CD4-positive, alpha-beta memory T cell (primary cell): ENCODE data around the gene NXPH2. TPM values are rescaled to one million over a fixed set of nuclear protein-coding genes. Genes with fewer than 3 reads are reported as not detected.

Experiments
- CTCF ChIA-PET: fragments of 350-600 bp; sonication (Branson Sonifier 250); formaldehyde crosslinking; loops from one replicate; lab custom pipeline; 2021; ENCODE audit warnings: inconsistent platforms; ENCODE audit not compliant: partially characterized antibody; lab: Charles Lee
- POLR2A ChIA-PET: fragments of 350-600 bp; sonication (Branson Sonifier 250); formaldehyde crosslinking; loops from one replicate; lab custom pipeline; 2021; ENCODE audit not compliant: partially characterized antibody; lab: Charles Lee
- DNase-seq, 5 donors: peaks; one replicate each; pipeline versions ENCODE4 v3.0.0 to v3.0.0-alpha.2; 2020 to 2022; ENCODE audit warnings: mixed read lengths in 1 of 5
- H3K27ac ChIP-seq: one replicate; pipeline ENCODE4 v1.7.0; 2013; ENCODE audit warnings: low read depth, low read length
- H3K27me3 ChIP-seq: 2 replicates; pipeline ENCODE4 v1.7.0; 2013; ENCODE audit warnings: mild to moderate bottlenecking, low read length, moderate library complexity; ENCODE audit not compliant: insufficient read depth
- H3K36me3 ChIP-seq: 2 replicates; pipeline ENCODE4 v1.7.0; 2013; ENCODE audit warnings: mild to moderate bottlenecking, low read length, moderate library complexity; ENCODE audit not compliant: insufficient read depth
- H3K4me1 ChIP-seq: 2 replicates; pipeline ENCODE4 v1.7.0; 2013; ENCODE audit warnings: mild to moderate bottlenecking, low read length, moderate library complexity; ENCODE audit not compliant: insufficient read depth
- H3K4me3 ChIP-seq, 2 donors: one replicate each; pipeline ENCODE4 v1.7.0; 2013; ENCODE audit warnings: low read length in 2 of 2, mild to moderate bottlenecking in 1 of 2
- H3K9me3 ChIP-seq, 2 donors: one replicate each; pipeline ENCODE4 v1.7.0; 2013; ENCODE audit warnings: low read length in 2 of 2, control low read depth in 1 of 2; ENCODE audit not compliant: control insufficient read depth in 1 of 2
- H3K27ac Mint-ChIP-seq, 7 donors: one replicate each; pipeline ENCODE4 v1.8.0; 2020 to 2021; ENCODE audit warnings: mixed read lengths in 7 of 7, mild to moderate bottlenecking in 6 of 7, inconsistent platforms in 3 of 7, moderate library complexity in 3 of 7
- H3K27me3 Mint-ChIP-seq, 2 donors: one replicate each; pipeline ENCODE4 v1.8.0; 2020 to 2021; ENCODE audit warnings: mixed read lengths in 2 of 2
- H3K36me3 Mint-ChIP-seq, 2 donors: one replicate each; pipeline ENCODE4 v1.8.0; 2020 to 2021; ENCODE audit warnings: mixed read lengths in 2 of 2, inconsistent platforms in 1 of 2, mild to moderate bottlenecking in 1 of 2
- H3K4me1 Mint-ChIP-seq, 4 donors: one replicate each; pipeline ENCODE4 v1.8.0; 2020 to 2021; ENCODE audit warnings: mixed read lengths in 4 of 4, mild to moderate bottlenecking in 1 of 4
- H3K4me3 Mint-ChIP-seq, 8 donors: one replicate each; pipeline ENCODE4 v1.8.0; 2020 to 2021; ENCODE audit warnings: mixed read lengths in 8 of 8, mild to moderate bottlenecking in 7 of 8, moderate library complexity in 6 of 8, inconsistent platforms in 3 of 8
- H3K9me3 Mint-ChIP-seq, 8 donors: one replicate each; pipeline ENCODE4 v1.8.0; 2020 to 2021; ENCODE audit warnings: mixed read lengths in 8 of 8, mild to moderate bottlenecking in 5 of 8, inconsistent platforms in 3 of 8, moderate library complexity in 1 of 8
- intact Hi-C: fragments of 100-400 bp; cut with micrococcal nuclease; formaldehyde crosslinking; loops from one replicate; pipeline ENCODE4 v1.15.1; 2023
- polyA plus RNA-seq, 2 donors: library from polyadenylated mRNA; unstranded; fragments of 300-500 nt; fragmentation: Illumina TruSeq; gene quantifications; one replicate each; pipeline ENCODE4 v1.2.3, GENCODE V29; 2021
- total RNA-seq, 2 experiments: library from RNA; stranded (reverse); gene quantifications; one replicate each; pipeline ENCODE4 v1.2.3, GENCODE V29; 2021

The NXPH2 gene
- total and polyA plus RNA-seq, 4 experiments from 2014 or later, result not detected

DNA sequence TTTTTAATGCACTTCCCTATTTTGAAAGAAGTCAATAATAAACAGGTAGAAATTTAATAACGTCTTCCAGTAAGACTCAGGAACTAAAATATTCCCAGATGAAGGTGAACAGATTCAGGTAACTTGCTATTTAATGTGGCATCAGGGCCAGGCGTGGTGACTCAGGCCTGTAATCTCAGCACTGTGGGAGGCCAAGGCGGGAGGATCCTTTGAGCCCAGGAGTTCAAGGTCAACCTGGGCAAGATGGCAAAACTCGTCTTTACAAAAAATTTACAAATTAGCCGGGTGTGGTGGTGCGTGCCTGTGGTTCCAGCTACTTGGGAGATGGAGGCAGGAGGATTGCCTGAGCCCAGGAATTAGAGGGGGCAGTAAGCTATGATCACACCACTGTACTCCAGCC lies 81.8 kb downstream of the NXPH2 start:
- DNase-seq, result no peak
- Histone ChIP-seq H3K4me3 (no peak overlapping the region), H3K27ac (no peak overlapping the region), H3K9me3 (no peaks in the 10 kb centered on the region), H3K4me1 (no peaks in the 10 kb centered on the region), H3K36me3 (no peaks in the 10 kb centered on the region), H3K27me3 (no peaks in the 10 kb centered on the region)
- H3K9me3 Mint-ChIP-seq, result peaks cover 0 to 2% (median 0%) of the 10 kb centered on the region in 8 donors
- ChIA-PET CTCF (no interaction called here), POLR2A (no interaction called here)
- no peaks in the 10 kb centered on the region for H3K36me3 Mint-ChIP-seq
- intact Hi-C loops, result no loop called here
- H3K27ac Mint-ChIP-seq, result no peak overlapping the region
- H3K4me1 Mint-ChIP-seq, result no peaks in the 10 kb centered on the region
- no peak overlapping the region for H3K4me3 Mint-ChIP-seq
- no peaks in the 10 kb centered on the region for H3K27me3 Mint-ChIP-seq

DNA sequence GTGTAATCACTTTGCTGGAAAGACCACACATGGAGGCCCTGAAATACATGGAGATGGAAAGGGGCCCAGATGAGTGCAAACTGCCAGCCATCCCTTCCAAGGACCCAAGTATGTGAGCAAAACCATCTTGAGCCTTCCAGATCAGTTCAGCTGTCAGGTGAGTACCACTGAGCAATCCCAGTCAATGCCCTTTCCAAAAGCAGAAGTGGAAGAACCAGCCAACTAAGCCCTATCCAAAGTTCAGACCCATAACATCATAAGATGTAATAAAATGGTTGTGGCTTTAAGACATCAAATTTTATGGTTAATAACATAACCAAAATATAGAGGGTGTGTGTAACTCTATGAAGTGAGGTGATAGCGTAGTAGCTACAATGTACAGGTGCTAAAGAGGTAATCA lies 88.5 kb downstream of the NXPH2 start:
- Histone ChIP-seq H3K4me1 (no peaks in the 10 kb centered on the region), H3K9me3 (no peaks in the 10 kb centered on the region), H3K27me3 (no peaks in the 10 kb centered on the region), H3K36me3 (no peaks in the 10 kb centered on the region), H3K27ac (no peak overlapping the region), H3K4me3 (no peak overlapping the region)
- intact Hi-C loops, result no loop called here
- POLR2A ChIA-PET, result interaction anchor here (0.6 kb wide), 1 partner anchor 16 kb away, joined by 3 read pairs; no protein-coding TSS in a partner anchor
- no peak overlapping the region for H3K27ac Mint-ChIP-seq
- no peaks in the 10 kb centered on the region for H3K27me3 Mint-ChIP-seq
- no peak for DNase-seq
- no peak overlapping the region for H3K4me3 Mint-ChIP-seq
- H3K9me3 Mint-ChIP-seq, result peaks cover 0 to 3% (median 0%) of the 10 kb centered on the region in 8 donors
- no peaks in the 10 kb centered on the region for H3K36me3 Mint-ChIP-seq
- H3K4me1 Mint-ChIP-seq, result peaks cover 0 to 2% (median 0%) of the 10 kb centered on the region in 4 donors
- CTCF ChIA-PET, result no interaction called here

DNA sequence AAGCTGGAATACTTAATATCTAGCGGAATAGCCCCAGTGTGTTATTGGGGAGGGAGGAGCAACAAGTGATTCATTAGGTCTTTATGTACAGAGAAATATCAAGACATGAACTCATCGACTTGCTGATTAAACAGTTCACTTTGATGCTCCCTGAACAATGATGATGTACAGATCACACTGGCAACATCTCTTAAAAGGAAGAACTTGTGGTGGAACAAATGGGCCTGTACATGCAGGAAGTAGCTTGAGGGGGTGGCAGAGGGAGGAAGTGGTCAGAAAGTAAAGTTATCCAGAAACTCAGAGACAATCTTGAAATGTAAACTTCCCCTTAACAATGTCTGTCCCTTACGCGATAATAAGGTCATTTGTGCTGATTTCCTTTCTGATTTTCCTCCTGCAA lies 90.5 kb downstream of the NXPH2 start:
- no peaks in the 10 kb centered on the region for H3K27me3 ChIP-seq
- no peak for DNase-seq
- Mint-ChIP-seq H3K27me3 (no peaks in the 10 kb centered on the region), H3K9me3 (peaks cover 0 to 3% (median 0%) of the 10 kb centered on the region in 8 donors), H3K4me1 (peaks cover 0 to 2% (median 0%) of the 10 kb centered on the region in 4 donors), H3K4me3 (no peak overlapping the region), H3K27ac (no peak overlapping the region), H3K36me3 (no peaks in the 10 kb centered on the region)
- ChIA-PET POLR2A (no interaction called here), CTCF (no interaction called here)
- intact Hi-C loops, result no loop called here
- H3K4me1 ChIP-seq, result no peaks in the 10 kb centered on the region
- no peaks in the 10 kb centered on the region for H3K9me3 ChIP-seq
- no peaks in the 10 kb centered on the region for H3K36me3 ChIP-seq
- H3K4me3 ChIP-seq, result no peak overlapping the region
- H3K27ac ChIP-seq, result no peak overlapping the region

DNA sequence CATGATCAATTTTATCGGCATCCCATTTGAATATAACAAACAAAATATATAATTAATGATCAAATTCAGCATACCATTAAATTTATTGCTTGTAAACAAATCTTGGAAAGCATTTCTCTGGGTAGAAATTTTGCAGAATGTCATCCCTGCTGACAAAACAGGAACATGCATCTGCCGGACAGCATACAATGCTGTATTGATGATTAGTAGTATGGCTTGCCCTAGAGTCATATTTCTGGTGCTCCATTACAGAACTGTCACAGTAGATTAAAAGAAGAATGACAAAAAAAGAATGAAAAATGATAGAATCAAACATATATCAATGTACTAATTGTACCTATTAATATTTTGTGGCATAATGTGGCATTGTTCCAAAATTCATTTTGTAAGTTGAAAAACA lies 98.0 kb downstream of the NXPH2 start:
- H3K4me3 ChIP-seq, result no peak overlapping the region
- Mint-ChIP-seq H3K4me1 (no peaks in the 10 kb centered on the region), H3K9me3 (no peaks in the 10 kb centered on the region), H3K4me3 (no peak overlapping the region), H3K27me3 (peaks cover 0 to 2% of the 10 kb centered on the region in 2 donors), H3K27ac (no peak overlapping the region), H3K36me3 (no peaks in the 10 kb centered on the region)
- DNase-seq, result no peak
- CTCF ChIA-PET, result no interaction called here
- H3K27ac ChIP-seq, result no peak overlapping the region
- no peaks in the 10 kb centered on the region for H3K4me1 ChIP-seq
- no peaks in the 10 kb centered on the region for H3K9me3 ChIP-seq
- POLR2A ChIA-PET, result no interaction called here
- H3K27me3 ChIP-seq, result no peaks in the 10 kb centered on the region
- no peaks in the 10 kb centered on the region for H3K36me3 ChIP-seq
- intact Hi-C loops, result no loop called here

DNA sequence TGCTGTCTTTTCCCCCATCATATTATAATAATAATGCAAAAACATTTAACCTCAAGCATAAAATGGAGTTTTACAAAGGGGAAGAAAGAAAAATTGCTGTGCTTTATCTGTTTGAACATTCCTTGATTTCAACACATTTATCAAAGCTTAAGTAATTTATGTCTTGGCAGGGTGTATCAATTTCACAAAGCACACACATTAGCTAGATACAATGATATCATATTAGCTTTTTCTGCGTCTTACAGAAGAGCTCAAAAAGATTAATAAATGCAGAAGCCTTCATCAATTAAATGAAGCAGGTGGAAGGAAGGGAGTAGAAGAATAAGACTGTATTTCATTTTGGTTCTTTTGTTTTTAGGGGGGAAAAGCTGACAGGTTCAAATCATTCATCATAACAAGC lies 103.0 kb downstream of the NXPH2 start:
- Mint-ChIP-seq H3K4me3 (no peak overlapping the region), H3K4me1 (no peaks in the 10 kb centered on the region), H3K9me3 (no peaks in the 10 kb centered on the region), H3K36me3 (no peaks in the 10 kb centered on the region), H3K27me3 (peaks cover 2% of the 10 kb centered on the region in 2 donors), H3K27ac (no peak overlapping the region)
- no peak for DNase-seq
- H3K27me3 ChIP-seq, result no peaks in the 10 kb centered on the region
- ChIA-PET POLR2A (no interaction called here), CTCF (no interaction called here)
- H3K36me3 ChIP-seq, result no peaks in the 10 kb centered on the region
- H3K4me1 ChIP-seq, result no peaks in the 10 kb centered on the region
- no peak overlapping the region for H3K27ac ChIP-seq
- intact Hi-C loops, result no loop called here
- H3K4me3 ChIP-seq, result no peak overlapping the region
- no peaks in the 10 kb centered on the region for H3K9me3 ChIP-seq

DNA sequence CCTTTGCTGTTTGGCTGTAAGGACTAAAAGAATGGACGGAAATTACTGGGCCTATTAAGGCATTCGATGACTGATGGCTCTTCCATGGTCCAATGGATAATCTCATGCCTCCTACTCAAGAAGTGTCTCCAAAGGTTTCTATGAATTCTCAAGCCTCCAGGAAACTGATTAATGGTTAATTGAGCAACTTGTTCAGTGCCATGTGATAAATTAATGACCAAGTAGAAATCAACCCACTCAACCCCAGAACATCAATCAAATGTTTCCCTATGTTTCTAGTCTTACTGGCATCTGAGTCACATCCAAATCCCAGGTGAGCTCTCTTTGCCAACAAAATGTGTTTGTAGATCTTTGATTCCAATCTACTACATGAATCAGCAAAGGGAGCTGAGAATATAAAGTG lies 103.6 kb downstream of the NXPH2 start:
- intact Hi-C loops, result no loop called here
- Histone ChIP-seq H3K4me1 (no peaks in the 10 kb centered on the region), H3K9me3 (no peaks in the 10 kb centered on the region), H3K27ac (no peak overlapping the region), H3K27me3 (no peaks in the 10 kb centered on the region), H3K36me3 (no peaks in the 10 kb centered on the region), H3K4me3 (no peak overlapping the region)
- Mint-ChIP-seq H3K36me3 (no peaks in the 10 kb centered on the region), H3K9me3 (no peaks in the 10 kb centered on the region), H3K4me3 (no peak overlapping the region), H3K27me3 (peaks cover under 1 to 2% of the 10 kb centered on the region in 2 donors), H3K27ac (no peak overlapping the region), H3K4me1 (no peaks in the 10 kb centered on the region)
- ChIA-PET POLR2A (no interaction called here), CTCF (no interaction called here)
- DNase-seq, result no peak

DNA sequence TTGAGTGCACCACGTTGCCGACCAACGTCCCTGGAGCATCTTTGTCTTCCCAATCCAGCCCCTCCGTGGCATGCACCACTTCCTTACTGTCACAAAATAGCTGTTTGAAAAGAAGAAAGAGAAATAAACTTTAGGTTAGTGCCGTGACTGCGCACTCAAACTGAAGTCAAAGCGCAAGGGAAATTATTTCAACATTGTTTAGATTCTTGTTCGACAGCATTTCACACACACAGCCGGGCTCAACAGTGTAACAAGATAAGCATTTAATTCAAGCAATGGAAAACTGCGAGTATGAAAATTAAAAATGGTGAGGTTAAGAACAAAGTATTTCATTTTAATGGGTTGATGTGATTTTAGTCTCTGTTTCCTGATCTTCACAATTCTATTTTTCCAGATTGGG lies 108.6 kb downstream of the NXPH2 start:
- Mint-ChIP-seq H3K27me3 (peaks cover 1 to 2% of the 10 kb centered on the region in 2 donors), H3K9me3 (no peaks in the 10 kb centered on the region)

DNA sequence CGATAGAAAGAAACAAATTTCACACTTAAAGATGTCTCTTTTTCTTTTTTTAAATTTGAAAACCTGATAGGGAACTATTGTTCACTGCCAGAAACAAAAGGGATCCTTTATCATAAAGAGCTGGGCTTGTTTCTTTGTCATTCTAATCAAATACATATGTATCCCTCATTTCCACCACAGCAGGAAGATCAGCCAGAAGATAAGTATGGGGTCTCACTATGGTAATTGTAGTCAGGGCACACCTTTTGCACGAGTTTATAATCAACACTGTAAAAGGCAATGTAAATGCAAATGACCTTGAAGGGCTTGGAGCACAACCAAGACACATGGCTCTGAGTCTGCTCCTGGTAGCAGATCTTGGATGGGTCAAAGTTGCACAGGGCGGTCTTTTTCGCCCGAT lies 109.5 kb downstream of the NXPH2 start:
- no peak overlapping the region for H3K4me3 Mint-ChIP-seq
- Histone ChIP-seq H3K4me1 (no peaks in the 10 kb centered on the region), H3K36me3 (no peaks in the 10 kb centered on the region), H3K27me3 (no peaks in the 10 kb centered on the region), H3K9me3 (no peaks in the 10 kb centered on the region), H3K4me3 (no peak overlapping the region), H3K27ac (no peak overlapping the region)
- H3K9me3 Mint-ChIP-seq, result no peaks in the 10 kb centered on the region
- H3K27me3 Mint-ChIP-seq, result peaks cover 1 to 2% of the 10 kb centered on the region in 2 donors
- H3K36me3 Mint-ChIP-seq, result no peaks in the 10 kb centered on the region
- intact Hi-C loops, result no loop called here
- no peaks in the 10 kb centered on the region for H3K4me1 Mint-ChIP-seq
- no peak for DNase-seq
- no peak overlapping the region for H3K27ac Mint-ChIP-seq
- ChIA-PET POLR2A (no interaction called here), CTCF (no interaction called here)

More for the DNA sequence above, 108.6 kb downstream of the NXPH2 start:
- ChIA-PET CTCF (no interaction called here), POLR2A (no interaction called here)
- intact Hi-C loops, result no loop called here
- Mint-ChIP-seq H3K36me3 (no peaks in the 10 kb centered on the region), H3K4me3 (no peak overlapping the region), H3K4me1 (no peaks in the 10 kb centered on the region), H3K27ac (no peak overlapping the region)
- Histone ChIP-seq H3K9me3 (no peaks in the 10 kb centered on the region), H3K27ac (no peak overlapping the region), H3K4me3 (no peak overlapping the region), H3K27me3 (no peaks in the 10 kb centered on the region), H3K36me3 (no peaks in the 10 kb centered on the region), H3K4me1 (no peaks in the 10 kb centered on the region)
- DNase-seq, result no peak
